Spleen (tissue), 11 donors: ENCODE measurements around the gene WDR6. TPM values are rescaled to one million over a fixed set of nuclear protein-coding genes. Genes with fewer than 3 reads are reported as not detected.

Experiments used
- DNase-seq: peaks from one replicate; pipeline ENCODE4 v3.0.0-alpha.2; 2020
- H3K27ac ChIP-seq, 8 donors: fragments of 200-600 bp; sonication (generic) in 7 of 8; 1 replicate in 4 of 8; 2 replicates in 4 of 8; pipeline versions ENCODE4 v1.5.0 to v1.8.0; 2016 to 2021; ENCODE audit warnings: inconsistent platforms in 4 of 8, mild to moderate bottlenecking in 4 of 8, moderate library complexity in 1 of 8
- H3K27me3 ChIP-seq, 7 donors: fragments of 200-600 bp; sonication (generic) in 6 of 7; replicated peaks in 1 of 7; 1 replicate in 4 of 7; 2 replicates in 3 of 7; pipeline versions ENCODE4 v1.5.0 to v1.8.0; 2016 to 2021; ENCODE audit warnings: inconsistent platforms in 3 of 7, mild to moderate bottlenecking in 1 of 7
- H3K36me3 ChIP-seq, 6 donors: fragments of 200-600 bp; sonication (generic) in 5 of 6; 1 replicate in 4 of 6; 2 replicates in 2 of 6; pipeline versions ENCODE4 v1.5.0 to v1.8.0; 2016 to 2021; ENCODE audit warnings: inconsistent platforms in 2 of 6
- H3K4me1 ChIP-seq, 6 donors: fragments of 200-600 bp; sonication (generic) in 5 of 6; 1 replicate in 3 of 6; 2 replicates in 3 of 6; pipeline versions ENCODE4 v1.5.0 to v1.8.0; 2016 to 2021; ENCODE audit warnings: inconsistent platforms in 3 of 6
- H3K4me3 ChIP-seq, 8 donors: fragments of 200-600 bp; sonication (generic) in 7 of 8; 1 replicate in 4 of 8; 2 replicates in 4 of 8; pipeline versions ENCODE4 v1.5.0 to v1.8.0; 2016 to 2021; ENCODE audit warnings: inconsistent platforms in 4 of 8, mild to moderate bottlenecking in 4 of 8, moderate library complexity in 2 of 8
- H3K9me3 ChIP-seq, 8 donors: fragments of 200-600 bp; sonication (generic) in 7 of 8; 1 replicate in 4 of 8; 2 replicates in 4 of 8; pipeline versions ENCODE4 v1.5.0 to v1.8.0; 2016 to 2021; ENCODE audit warnings: inconsistent platforms in 4 of 8
- CTCF ChIP-seq, 11 experiments: fragments of 200-600 bp in 7 of 11; fragments of 450-650 bp in 4 of 11; sonication (generic) in 4 of 11; IDR thresholded peaks in 8 of 11; conservative IDR thresholded peaks in 3 of 11; 1 replicate in 7 of 11; 2 replicates in 4 of 11; pipeline versions ENCODE4 v1.4.0 to v1.8.0; 2016 to 2021; ENCODE audit warnings: antibody characterized with exemption in 11 of 11, inconsistent platforms in 4 of 11, mild to moderate bottlenecking in 1 of 11
- POLR2A ChIP-seq, 3 donors: fragments of 450-650 bp; IDR thresholded peaks; one replicate each; pipeline ENCODE4 v1.5.1; 2017; ENCODE audit warnings: antibody characterized with exemption in 3 of 3, mild to moderate bottlenecking in 1 of 3
- POLR2AphosphoS5 ChIP-seq, 3 donors: sonication (generic); formaldehyde crosslinking; IDR thresholded peaks; one replicate each; pipeline ENCODE4 v1.5.1; 2017; ENCODE audit warnings: antibody characterized with exemption in 3 of 3
- WGBS, 5 donors: extraction: QIAGEN DNeasy Blood & Tissue Kit in 3 of 5; methylation state at CpG; one replicate each; pipeline versions ENCODE4 v1.1.5 to v1.1.7; 2013 to 2018; 5-methylcytosine and 5-hydroxymethylcytosine counted together
- intact Hi-C: fragments of 100-400 bp; cut with DNase I; formaldehyde crosslinking; loops from one replicate; pipeline ENCODE4 v1.15.0; 2023; ENCODE audit warnings: low total_unique reads
- polyA plus RNA-seq, 3 donors: library from polyadenylated mRNA; stranded (reverse); fragments of 200-250 nt; gene quantifications; one replicate each; pipeline ENCODE4 v1.2.1, GENCODE V29; 2013
- total RNA-seq, 7 donors: library from RNA; depleted of rRNA in 3 of 7; stranded (reverse); fragments of >200 nt in 3 of 7; fragmentation: NEBNext Ultra II Directional in 4 of 7; extraction: Animal tissue kit (Norgen Biotek cat#: 25700) in 4 of 7; gene quantifications; one replicate each; pipeline versions ENCODE4 v1.1.0 to v1.2.1, GENCODE V29; 2016 to 2021
- donor health status: healthy with polysubstance abuse.
- donor health status: DM: no; HTN: no; CAD: no; lungs with moderate emphysema.
- donor health status: DM: no; HTN: no; CAD: no.
- donor health status: Bipolar disorder and iron deficiency.
- donor health status: healthy.
- donor health status: DM: no; HTN: no; CAD: no.
- donor health status: DM: yes; HTN: yes; CAD: no.

WDR6 gene
- total and polyA plus RNA-seq, 10 donors = 96.9 to 171 (median 142) TPM

- Histone ChIP-seq H3K4me1 (no peaks in the 10 kb centered on the region), H3K9me3 (no peaks in the 10 kb centered on the region), H3K4me3 (no peak overlapping the region), H3K36me3 (peaks cover 5 to 97% (median 79%) of the 10 kb centered on the region in 6 donors), H3K27me3 (no peaks in the 10 kb centered on the region), H3K27ac (no peak overlapping the region)
- intact Hi-C loops = no loop called here
- DNase-seq = no peak
- no peak for TF ChIP-seq CTCF (IDR thresholded peaks at IDR 0.05 in 8 of 11, conservative IDR thresholded peaks at IDR 0.05 in 3 of 11)
- TF ChIP-seq POLR2A (IDR thresholded peaks at IDR 0.05) = no peak
- TF ChIP-seq POLR2AphosphoS5 (IDR thresholded peaks at IDR 0.05) = no peak
Measured at GRCh38 chr3:48982016-48982415, 25.2 kb upstream of the WDR6 start.

- intact Hi-C loops = no loop called here
- TF ChIP-seq CTCF (IDR thresholded peaks at IDR 0.05 in 8 of 11, conservative IDR thresholded peaks at IDR 0.05 in 3 of 11) (no peak), POLR2A (IDR thresholded peaks at IDR 0.05) (no peak), POLR2AphosphoS5 (IDR thresholded peaks at IDR 0.05) (no peak)
- Histone ChIP-seq H3K9me3 (no peaks in the 10 kb centered on the region), H3K4me1 (peaks cover 0 to 1% (median 1%) of the 10 kb centered on the region in 6 donors), H3K27ac (no peak overlapping the region), H3K4me3 (no peak overlapping the region), H3K27me3 (no peaks in the 10 kb centered on the region), H3K36me3 (peaks cover 5 to 90% (median 72%) of the 10 kb centered on the region in 6 donors)
- 81 to 95% (median 88%) methylated on average over 4 to 5 of the region's 5 CpGs for WGBS, 5 donors
- no peak for DNase-seq
Measured at GRCh38 chr3:48982686-48983085, 24.5 kb upstream of the WDR6 start.

- intact Hi-C loops = no loop called here
- no peak for TF ChIP-seq CTCF (IDR thresholded peaks at IDR 0.05 in 8 of 11, conservative IDR thresholded peaks at IDR 0.05 in 3 of 11)
- TF ChIP-seq POLR2A (IDR thresholded peaks at IDR 0.05) = no peak
- no peak for TF ChIP-seq POLR2AphosphoS5 (IDR thresholded peaks at IDR 0.05)
- Histone ChIP-seq H3K4me1 (peaks cover 0 to 6% (median 5%) of the 10 kb centered on the region in 6 donors), H3K27ac (no peak overlapping the region), H3K4me3 (no peak overlapping the region), H3K27me3 (no peaks in the 10 kb centered on the region), H3K9me3 (no peaks in the 10 kb centered on the region), H3K36me3 (peaks cover 5 to 86% (median 69%) of the 10 kb centered on the region in 6 donors)
- 82 to 98% (median 97%) methylated on average over 4 of the region's 4 CpGs for WGBS, 5 donors
- DNase-seq = no peak
Measured at GRCh38 chr3:48983096-48983495, 24.1 kb upstream of the WDR6 start.

- H3K4me1 ChIP-seq = peaks cover 12 to 21% (median 14%) of the 10 kb centered on the region in 6 donors
- DNase-seq = no peak
- no peak overlapping the region for H3K27ac ChIP-seq
- TF ChIP-seq POLR2A (IDR thresholded peaks at IDR 0.05) = no peak
- no peak for TF ChIP-seq POLR2AphosphoS5 (IDR thresholded peaks at IDR 0.05)
- no peak for TF ChIP-seq CTCF (IDR thresholded peaks at IDR 0.05 in 8 of 11, conservative IDR thresholded peaks at IDR 0.05 in 3 of 11)
- H3K4me3 ChIP-seq = no peak overlapping the region
- H3K27me3 ChIP-seq = no peaks in the 10 kb centered on the region
- H3K36me3 ChIP-seq = peaks cover 5 to 71% (median 56%) of the 10 kb centered on the region in 6 donors
- no peaks in the 10 kb centered on the region for H3K9me3 ChIP-seq
- intact Hi-C loops = loop anchor here (5.0 kb wide), 1 partner anchor 173 kb away; no protein-coding TSS in a partner anchor
Measured at GRCh38 chr3:48984663-48985062, 22.5 kb upstream of the WDR6 start.
